IMR-90 (cell line): Measurements from ENCODE around the gene SDCCAG8. TPM values are rescaled to one million over a fixed set of nuclear protein-coding genes. Genes with fewer than 3 reads are reported as not detected.

ENCODE experiments used
- ATAC-seq: fragments of 200-7000 bp; cut with Tn5 transposase; 2 replicates; pipeline ENCODE4 v1.9.1; 2020; ENCODE audit warnings: low read depth, mild to moderate bottlenecking, moderate library complexity
- BruUV-seq: library from RNA; stranded (reverse); fragments of 400-500 nt; replicated peaks from 2 replicates; lab custom pipeline; 2021; lab: Mats Ljungman, UMichigan
- CTCF ChIA-PET: fragments of 300-600 bp; formaldehyde crosslinking; extraction: SDS; loops from one replicate; lab custom pipeline; 2021; ENCODE audit warnings: antibody characterized with exemption; lab: Yijun Ruan, JAX
- POLR2A ChIA-PET: fragments of 300-600 bp; sonication (Branson Sonifier 250); formaldehyde crosslinking; loops from one replicate; lab custom pipeline; 2022; ENCODE audit warnings: antibody characterized with exemption; ENCODE audit not compliant: unreplicated experiment; lab: Charles Lee
- DNase-seq: peaks from one replicate; pipeline ENCODE4 v3.0.0; 2013
- H2AFZ ChIP-seq: replicated peaks from 2 replicates; pipeline ENCODE3; 2013; ENCODE audit warnings: low read length, mild to moderate bottlenecking; ENCODE audit not compliant: poor library complexity
- H2AK5ac ChIP-seq: 2 replicates; pipeline ENCODE4 v1.6.1; 2013; ENCODE audit warnings: low read depth, low read length, inconsistent platforms
- H2AK9ac ChIP-seq: replicated peaks from 2 replicates; pipeline ENCODE3; 2013; ENCODE audit warnings: mild to moderate bottlenecking, low read depth, low read length, moderate library complexity; ENCODE audit not compliant: poor library complexity
- H2BK120ac ChIP-seq: 2 replicates; pipeline ENCODE4 v1.6.1; 2013; ENCODE audit warnings: low read depth, low read length, inconsistent platforms
- H2BK15ac ChIP-seq: 3 replicates; pipeline ENCODE4 v1.6.1; 2013; ENCODE audit warnings: low read depth, low read length, inconsistent platforms
- H2BK20ac ChIP-seq: 2 replicates; pipeline ENCODE4 v1.6.1; 2013; ENCODE audit warnings: low read depth, mild to moderate bottlenecking, inconsistent platforms, low read length, moderate library complexity
- H2BK5ac ChIP-seq: 2 replicates; pipeline ENCODE4 v1.6.1; 2013; ENCODE audit warnings: mild to moderate bottlenecking, low read depth, low read length, inconsistent platforms; ENCODE audit not compliant: poor library complexity, severe bottlenecking
- H3K14ac ChIP-seq: replicated peaks from 2 replicates; pipeline ENCODE4 v1.6.1; 2013; ENCODE audit warnings: low read depth, low read length, inconsistent platforms
- H3K18ac ChIP-seq: 2 replicates; pipeline ENCODE4 v1.6.1; 2013; ENCODE audit warnings: low read depth, low read length, control low read depth
- H3K23ac ChIP-seq: 2 replicates; pipeline ENCODE4 v1.6.1; 2013; ENCODE audit warnings: low read depth, low read length, inconsistent platforms
- H3K27ac ChIP-seq: 2 replicates; pipeline ENCODE4 v1.5.1; 2013; ENCODE audit warnings: mild to moderate bottlenecking, control low read depth, low read length; ENCODE audit not compliant: insufficient read depth
- H3K27me3 ChIP-seq: 2 replicates; pipeline ENCODE4 v1.6.1; 2013; ENCODE audit warnings: low read length; ENCODE audit not compliant: control insufficient read depth, insufficient read depth
- H3K36me3 ChIP-seq: 2 replicates; pipeline ENCODE4 v1.6.1; 2013; ENCODE audit warnings: low read length, mixed read lengths; ENCODE audit not compliant: control insufficient read depth, insufficient read depth
- H3K4ac ChIP-seq: 2 replicates; pipeline ENCODE4 v1.6.1; 2013; ENCODE audit warnings: low read depth, low read length, inconsistent platforms
- H3K4me1 ChIP-seq: 2 replicates; pipeline ENCODE4 v1.6.1; 2013; ENCODE audit warnings: low read length, mixed read lengths; ENCODE audit not compliant: control insufficient read depth, insufficient read depth
- H3K4me2 ChIP-seq: 2 replicates; pipeline ENCODE4 v1.6.1; 2013; ENCODE audit warnings: low read depth, mild to moderate bottlenecking, control low read depth, low read length, moderate library complexity
- H3K4me3 ChIP-seq: 2 replicates; pipeline ENCODE4 v1.5.1; 2013; ENCODE audit warnings: low read depth, mild to moderate bottlenecking, control low read depth, low read length, moderate library complexity; ENCODE audit not compliant: insufficient read depth
- H3K56ac ChIP-seq: 2 replicates; pipeline ENCODE4 v1.6.1; 2013; ENCODE audit warnings: low read length, inconsistent platforms; ENCODE audit not compliant: insufficient read depth; ENCODE audit errors: extremely low read depth
- H3K79me1 ChIP-seq, 2 experiments: 2 replicates each; pipeline ENCODE4 v1.6.1; 2013; ENCODE audit warnings: low read length in 2 of 2, inconsistent platforms in 1 of 2, low read depth in 1 of 2
- H3K9ac ChIP-seq: 2 replicates; pipeline ENCODE4 v1.6.1; 2013; ENCODE audit warnings: low read depth, low read length, control low read depth
- H3K9me1 ChIP-seq: 2 replicates; pipeline ENCODE4 v1.6.1; 2013; ENCODE audit warnings: low read length, inconsistent platforms; ENCODE audit not compliant: insufficient read depth
- H3K9me3 ChIP-seq: 2 replicates; pipeline ENCODE4 v1.6.1; 2013; ENCODE audit warnings: low read length; ENCODE audit not compliant: control insufficient read depth, insufficient read depth
- H4K20me1 ChIP-seq: 2 replicates; pipeline ENCODE4 v1.6.1; 2013; ENCODE audit warnings: low read length, inconsistent platforms; ENCODE audit not compliant: insufficient read depth
- H4K5ac ChIP-seq: 2 replicates; pipeline ENCODE4 v1.6.1; 2013; ENCODE audit warnings: mild to moderate bottlenecking, low read depth, low read length, control low read depth
- H4K8ac ChIP-seq, 2 experiments: 2 replicates each; pipeline ENCODE4 v1.6.1; 2013; ENCODE audit warnings: low read depth in 2 of 2, low read length in 2 of 2, control low read depth in 1 of 2, inconsistent platforms in 1 of 2
- H4K91ac ChIP-seq: 2 replicates; pipeline ENCODE4 v1.6.1; 2013; ENCODE audit warnings: low read depth, low read length, inconsistent platforms; ENCODE audit not compliant: insufficient read depth
- BHLHE40 ChIP-seq: fragments of 150-350 bp; IDR thresholded peaks from 2 replicates; pipeline ENCODE4 v1.6.1; 2016; ENCODE audit warnings: mild to moderate bottlenecking, low read depth, low read length
- CEBPB ChIP-seq: IDR thresholded peaks from 2 replicates; pipeline ENCODE4 v1.6.1; 2012; ENCODE audit warnings: low read depth, low read length, improper control_type of control experiment
- CHD1 ChIP-seq: IDR thresholded peaks from 2 replicates; pipeline ENCODE4 v1.6.1; 2012; ENCODE audit warnings: low read depth, low read length, improper control_type of control experiment
- FOS ChIP-seq: fragments of 150-350 bp; IDR thresholded peaks from 2 replicates; pipeline ENCODE4 v1.6.1; 2016; ENCODE audit warnings: low read depth, low read length
- MAFK ChIP-seq: IDR thresholded peaks from 2 replicates; pipeline ENCODE4 v1.6.1; 2012; ENCODE audit warnings: low read depth, low read length, improper control_type of control experiment
- MAZ ChIP-seq: IDR thresholded peaks from 2 replicates; pipeline ENCODE4 v1.6.1; 2012; ENCODE audit warnings: low read depth, mild to moderate bottlenecking, low read length, improper control_type of control experiment, moderate library complexity, borderline replicate concordance
- POLR2A ChIP-seq: IDR thresholded peaks from 2 replicates; pipeline ENCODE4 v1.6.1; 2012; ENCODE audit warnings: mild to moderate bottlenecking, low read depth, low read length
- RAD21 ChIP-seq: IDR thresholded peaks from 2 replicates; pipeline ENCODE4 v1.6.1; 2012; ENCODE audit warnings: low read length, improper control_type of control experiment
- RCOR1 ChIP-seq: IDR thresholded peaks from 2 replicates; pipeline ENCODE4 v1.6.1; 2012; ENCODE audit warnings: mild to moderate bottlenecking, low read length, improper control_type of control experiment; ENCODE audit not compliant: insufficient replicate concordance
- RFX5 ChIP-seq: IDR thresholded peaks from 2 replicates; pipeline ENCODE4 v1.8.0; 2012; ENCODE audit warnings: low read depth, mild to moderate bottlenecking, low read length, moderate library complexity
- SMC3 ChIP-seq: fragments of 150-350 bp; IDR thresholded peaks from 2 replicates; pipeline ENCODE4 v1.6.1; 2016; ENCODE audit warnings: low read depth, mild to moderate bottlenecking, antibody characterized with exemption, low read length, moderate library complexity
- WGBS, 2 experiments: methylation state at CpG; one replicate each; pipeline versions ENCODE4 v1.1.5 to v1.1.7; 2013; ENCODE audit warnings: missing lambda C conversion rate in 2 of 2; ENCODE audit not compliant: insufficient read length in 1 of 2; ENCODE audit errors: extremely low coverage in 2 of 2; 5-methylcytosine and 5-hydroxymethylcytosine counted together
- dilution Hi-C: fragments of 300-500 bp; cut with HindIII; formaldehyde crosslinking; loops from one replicate; pipeline ENCODE4 v1.14.3; 2018; ENCODE audit warnings: low sequenced_read_pairs; ENCODE audit not compliant: unreplicated experiment
- in situ Hi-C: fragments of 300-500 bp; cut with MboI; formaldehyde crosslinking; loops from 3 replicates; pipeline ENCODE4 v1.14.3; 2019; ENCODE audit warnings: low sequenced_read_pairs, inconsistent platforms, mixed read lengths
- intact Hi-C: fragments of 100-400 bp; cut with micrococcal nuclease; formaldehyde crosslinking; loops from 2 replicates; pipeline ENCODE4 v1.10.0; 2022
- polyA plus RNA-seq, 3 experiments: library from polyadenylated mRNA; depleted of rRNA; stranded (reverse); fragments of >200 nt; gene quantifications; 2 replicates each; pipeline ENCODE4 v1.2.3, GENCODE V29; 2012; ENCODE audit warnings: low replicate concordance in 1 of 3
- total RNA-seq: library from RNA; depleted of rRNA; stranded (reverse); fragments of >200 nt; gene quantifications from 2 replicates; pipeline ENCODE4 v1.2.3, GENCODE V29; 2012
- TF ChIP-seq, protein P1 (sequence below): fragments of 150-350 bp; IDR thresholded peaks from 2 replicates; pipeline ENCODE4 v1.6.1; 2016; ENCODE audit warnings: low read depth, mild to moderate bottlenecking, low read length, moderate library complexity, borderline replicate concordance
- TF ChIP-seq, protein P2 (sequence below): conservative IDR thresholded peaks from 2 replicates; pipeline ENCODE4 v1.5.1; 2012; ENCODE audit warnings: mild to moderate bottlenecking, low read depth, low read length, improper control_type of control experiment

SDCCAG8 gene
- total and polyA plus RNA-seq, 2 of the 4 experiments (the other 2 are of a cell fraction), result 25.2 to 46.8 TPM

DNA sequence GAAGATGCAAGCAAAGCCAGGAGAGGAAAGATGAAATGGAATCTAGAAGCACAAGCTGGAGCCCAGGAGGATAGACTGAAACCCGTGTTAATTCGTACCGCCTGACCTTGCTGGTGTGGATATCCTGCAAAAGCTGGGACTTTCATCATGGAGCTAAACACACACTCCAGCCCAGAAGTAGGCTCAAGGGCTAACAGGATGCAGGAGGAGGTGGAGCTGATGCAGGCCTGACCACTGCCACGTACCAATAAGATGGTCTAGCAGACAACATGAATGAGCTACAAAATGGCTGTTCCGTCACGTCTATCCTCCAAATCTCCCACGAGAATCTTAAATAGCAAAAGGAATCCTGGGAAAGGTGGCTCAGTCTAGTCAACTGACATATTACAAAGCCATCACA lies 270.3 kb downstream of the SDCCAG8 start:
- Histone ChIP-seq H4K20me1 (peaks cover 3% of the 10 kb centered on the region; the same call in 1 of the 2 replicates), H3K4me3 (no peak overlapping the region), H3K9me1 (peaks cover 3% of the 10 kb centered on the region; the same call in 1 of the 2 replicates), H4K8ac (no peak overlapping the region), H2BK120ac (no peak overlapping the region), H2AK9ac (no peak overlapping the region), H3K4me1 (peaks cover 3% of the 10 kb centered on the region), H2BK15ac (no peak overlapping the region), H4K5ac (no peak overlapping the region), H3K27me3 (no peaks in the 10 kb centered on the region), H2BK5ac (no peak overlapping the region), H3K4me2 (no peak overlapping the region), H3K14ac (0 out of 2 replicates have a peak overlapping the region, but pooled peaks have one; percentile 25), H2AFZ (no peak overlapping the region), H4K91ac (no peak overlapping the region), H3K9me3 (no peaks in the 10 kb centered on the region), H3K4ac (no peak overlapping the region), H2AK5ac (peak overlapping the region; percentile 61; the same call in 1 of the 2 replicates), H3K27ac (no peak overlapping the region), H3K56ac (no peak overlapping the region), H3K79me1 (peaks cover 17 to 19% of the 10 kb centered on the region in 2 experiments), H3K36me3 (peaks cover 4% of the 10 kb centered on the region; the same call in 1 of the 2 replicates), H3K23ac (no peak overlapping the region), H2BK20ac (0 out of 2 replicates have a peak overlapping the region, but pooled peaks have one; percentile 9), H3K9ac (no peak overlapping the region), H3K18ac (no peak overlapping the region)
- in situ Hi-C loops (no loop called here), intact Hi-C loops (no loop called here), dilution Hi-C loops (no loop called here)
- ChIA-PET CTCF (interaction anchor here (0.8 kb wide), 1 partner anchor 1139 kb away, joined by 3 read pairs; no protein-coding TSS in a partner anchor), POLR2A (interaction anchor here (0.6 kb wide), 1 partner anchor 875 kb away, joined by 7 read pairs; no protein-coding TSS in a partner anchor)
- DNase-seq (no peak), ATAC-seq (no peak)
- BruUV-seq, result no TSS peak
- no peak for TF ChIP-seq RCOR1
- TF ChIP-seq BHLHE40, result no peak
- TF ChIP-seq FOS, result no peak
- TF ChIP-seq POLR2A, result no peak
- no peak for TF ChIP-seq CEBPB
- no peak for TF ChIP-seq RAD21
- TF ChIP-seq MAZ, result no peak
- TF ChIP-seq, protein P1, sequence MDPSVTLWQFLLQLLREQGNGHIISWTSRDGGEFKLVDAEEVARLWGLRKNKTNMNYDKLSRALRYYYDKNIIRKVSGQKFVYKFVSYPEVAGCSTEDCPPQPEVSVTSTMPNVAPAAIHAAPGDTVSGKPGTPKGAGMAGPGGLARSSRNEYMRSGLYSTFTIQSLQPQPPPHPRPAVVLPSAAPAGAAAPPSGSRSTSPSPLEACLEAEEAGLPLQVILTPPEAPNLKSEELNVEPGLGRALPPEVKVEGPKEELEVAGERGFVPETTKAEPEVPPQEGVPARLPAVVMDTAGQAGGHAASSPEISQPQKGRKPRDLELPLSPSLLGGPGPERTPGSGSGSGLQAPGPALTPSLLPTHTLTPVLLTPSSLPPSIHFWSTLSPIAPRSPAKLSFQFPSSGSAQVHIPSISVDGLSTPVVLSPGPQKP, result no peak
- no peak for TF ChIP-seq RFX5
- TF ChIP-seq SMC3, result no peak
- TF ChIP-seq MAFK, result no peak
- TF ChIP-seq, protein P2, sequence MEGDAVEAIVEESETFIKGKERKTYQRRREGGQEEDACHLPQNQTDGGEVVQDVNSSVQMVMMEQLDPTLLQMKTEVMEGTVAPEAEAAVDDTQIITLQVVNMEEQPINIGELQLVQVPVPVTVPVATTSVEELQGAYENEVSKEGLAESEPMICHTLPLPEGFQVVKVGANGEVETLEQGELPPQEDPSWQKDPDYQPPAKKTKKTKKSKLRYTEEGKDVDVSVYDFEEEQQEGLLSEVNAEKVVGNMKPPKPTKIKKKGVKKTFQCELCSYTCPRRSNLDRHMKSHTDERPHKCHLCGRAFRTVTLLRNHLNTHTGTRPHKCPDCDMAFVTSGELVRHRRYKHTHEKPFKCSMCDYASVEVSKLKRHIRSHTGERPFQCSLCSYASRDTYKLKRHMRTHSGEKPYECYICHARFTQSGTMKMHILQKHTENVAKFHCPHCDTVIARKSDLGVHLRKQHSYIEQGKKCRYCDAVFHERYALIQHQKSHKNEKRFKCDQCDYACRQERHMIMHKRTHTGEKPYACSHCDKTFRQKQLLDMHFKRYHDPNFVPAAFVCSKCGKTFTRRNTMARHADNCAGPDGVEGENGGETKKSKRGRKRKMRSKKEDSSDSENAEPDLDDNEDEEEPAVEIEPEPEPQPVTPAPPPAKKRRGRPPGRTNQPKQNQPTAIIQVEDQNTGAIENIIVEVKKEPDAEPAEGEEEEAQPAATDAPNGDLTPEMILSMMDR, result no peak
- TF ChIP-seq CHD1, result no peak
- WGBS, 2 experiments, result 94% methylated on average over 6 of the region's 7 CpGs; no CpG with 5 or more reads in 1 of the 2 experiments
